HEK293T (cell line): ENCODE results near the gene GPRC5B.

ENCODE experiments used
- BHLHE40 ChIP-seq: fragments of 450-650 bp; IDR thresholded peaks from 2 replicates; pipeline ENCODE4 v1.6.1; 2016; ENCODE audit warnings: mild to moderate bottlenecking, moderate library complexity, borderline replicate concordance
- HDGF ChIP-seq: fragments of 450-650 bp; IDR thresholded peaks from 2 replicates; pipeline ENCODE4 v1.6.1; 2017; ENCODE audit warnings: antibody characterized with exemption, borderline replicate concordance
- SP1 ChIP-seq: fragments of 450-650 bp; IDR thresholded peaks from 2 replicates; pipeline ENCODE4 v1.6.1; 2017
- TARDBP ChIP-seq: fragments of 450-650 bp; IDR thresholded peaks from 2 replicates; pipeline ENCODE4 v1.6.1; 2016

DNA sequence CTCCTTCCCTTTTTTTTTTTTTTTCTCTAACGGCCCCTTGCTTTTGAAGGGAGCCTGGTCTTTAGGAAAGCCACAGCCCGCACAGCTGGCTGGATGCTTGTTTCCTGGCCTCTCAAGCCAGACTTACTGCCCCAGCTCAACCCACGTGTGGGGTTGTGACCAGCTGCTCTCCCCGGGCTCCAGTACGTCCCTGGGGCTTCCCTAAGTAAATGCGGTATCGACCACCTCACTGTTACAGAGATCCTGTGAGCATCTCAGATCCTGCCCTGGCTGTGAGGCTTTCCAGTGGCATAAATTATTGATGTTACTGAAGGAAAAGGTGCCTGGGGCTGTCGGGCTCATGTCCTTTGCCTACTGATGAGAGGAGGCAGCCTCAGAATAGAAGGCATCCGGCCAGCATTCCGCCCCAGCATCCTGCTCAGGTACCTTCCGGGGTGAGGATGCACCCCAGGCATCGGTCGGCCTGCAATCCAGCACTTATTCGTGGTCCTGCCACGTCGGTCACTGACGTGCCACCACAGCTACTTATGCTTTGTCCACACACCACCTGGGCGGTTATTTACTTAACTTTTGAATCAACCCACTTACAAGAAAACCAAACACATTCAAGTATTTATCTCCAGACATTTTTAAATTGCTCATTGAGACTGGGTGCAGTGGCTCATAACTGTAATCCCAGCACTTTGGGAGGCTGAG lies 9.6 kb downstream of the GPRC5B start:
- TF ChIP-seq TARDBP: no peak
- no peak for TF ChIP-seq HDGF
- TF ChIP-seq SP1: no peak
- no peak for TF ChIP-seq BHLHE40
